Caco-2 (cell line): ENCODE results near the gene CT47C1. TPM values are rescaled to one million over a fixed set of nuclear protein-coding genes. Genes with fewer than 3 reads are reported as not detected.

Source experiments
- BruUV-seq: library from RNA; stranded (reverse); fragments of 400-500 nt; replicated peaks from 2 replicates; lab custom pipeline; 2021; lab: Mats Ljungman, UMichigan
- CTCF ChIA-PET: fragments of 300-600 bp; sonication (Branson Sonifier 250); formaldehyde crosslinking; loops from one replicate; lab custom pipeline; 2022; ENCODE audit warnings: antibody characterized with exemption; lab: Charles Lee
- POLR2A ChIA-PET: fragments of 300-600 bp; sonication (Branson Sonifier 250); formaldehyde crosslinking; loops from one replicate; lab custom pipeline; 2022; ENCODE audit warnings: antibody characterized with exemption; lab: Charles Lee
- DNase-seq, 2 experiments: peaks; one replicate each; pipeline versions ENCODE4 v3.0.0 to v3.0.0-alpha.2; 2020 to 2022
- H3K27me3 ChIP-seq: replicated peaks from 2 replicates; pipeline ENCODE4 v1.6.0; 2011; ENCODE audit warnings: low read length; ENCODE audit not compliant: control insufficient read depth, insufficient read depth
- H3K36me3 ChIP-seq: 2 replicates; pipeline ENCODE4 v1.5.1; 2011; ENCODE audit warnings: low read length; ENCODE audit not compliant: control insufficient read depth, insufficient read depth
- H3K4me1 ChIP-seq: fragments of 250-450 bp; sonication (Bioruptor Pico); 2 replicates; pipeline ENCODE4 v1.5.1; 2020; ENCODE audit warnings: mild to moderate bottlenecking
- H3K4me3 ChIP-seq: 2 replicates; pipeline ENCODE4 v1.5.1; 2011; ENCODE audit warnings: low read depth, mild to moderate bottlenecking, control low read depth, low read length
- H3K9me3 ChIP-seq: fragments of 250-450 bp; sonication (Bioruptor Pico); 2 replicates; pipeline ENCODE4 v1.5.1; 2020; ENCODE audit warnings: mild to moderate bottlenecking, moderate library complexity
- H3K27ac Mint-ChIP-seq: one replicate; pipeline ENCODE4 v1.8.0; 2022; ENCODE audit warnings: mixed read lengths; ENCODE audit not compliant: unreplicated experiment
- H3K27me3 Mint-ChIP-seq: one replicate; pipeline ENCODE4 v1.8.0; 2022; ENCODE audit warnings: mixed read lengths; ENCODE audit not compliant: insufficient read depth, unreplicated experiment
- H3K36me3 Mint-ChIP-seq: one replicate; pipeline ENCODE4 v1.8.0; 2022; ENCODE audit warnings: mild to moderate bottlenecking, mixed read lengths; ENCODE audit not compliant: insufficient read depth, unreplicated experiment
- H3K4me1 Mint-ChIP-seq: one replicate; pipeline ENCODE4 v1.8.0; 2022; ENCODE audit warnings: low read depth, mixed read lengths; ENCODE audit not compliant: unreplicated experiment
- H3K4me3 Mint-ChIP-seq: one replicate; pipeline ENCODE4 v1.8.0; 2022; ENCODE audit warnings: mild to moderate bottlenecking, moderate library complexity, mixed read lengths; ENCODE audit not compliant: unreplicated experiment
- H3K9me3 Mint-ChIP-seq: one replicate; pipeline ENCODE4 v1.8.0; 2022; ENCODE audit warnings: mixed read lengths; ENCODE audit not compliant: unreplicated experiment
- intact Hi-C: fragments of 100-400 bp; cut with micrococcal nuclease; formaldehyde crosslinking; loops from one replicate; pipeline ENCODE4 v1.10.0; 2022; ENCODE audit not compliant: unreplicated experiment
- total RNA-seq: library from RNA; stranded (reverse); gene quantifications from 2 replicates; pipeline ENCODE4 v1.2.3, GENCODE V29; 2022
- TF ChIP-seq, protein P1 (sequence below), 2 experiments: fragments of 200-600 bp in 1 of 2; IDR thresholded peaks; 1 replicate in 1 of 2; 2 replicates in 1 of 2; pipeline versions ENCODE4 v1.5.1 to v1.8.0; 2011 to 2022; ENCODE audit warnings: antibody characterized with exemption in 1 of 2, control low read depth in 1 of 2, inconsistent platforms in 1 of 2, low read depth in 1 of 2, low read length in 1 of 2, mild to moderate bottlenecking in 1 of 2, moderate library complexity in 1 of 2; ENCODE audit not compliant: insufficient read depth in 1 of 2, severe bottlenecking in 1 of 2, unreplicated experiment in 1 of 2

CT47C1 gene
- total RNA-seq, 1 experiment from 2014 or later, result not detected

DNA sequence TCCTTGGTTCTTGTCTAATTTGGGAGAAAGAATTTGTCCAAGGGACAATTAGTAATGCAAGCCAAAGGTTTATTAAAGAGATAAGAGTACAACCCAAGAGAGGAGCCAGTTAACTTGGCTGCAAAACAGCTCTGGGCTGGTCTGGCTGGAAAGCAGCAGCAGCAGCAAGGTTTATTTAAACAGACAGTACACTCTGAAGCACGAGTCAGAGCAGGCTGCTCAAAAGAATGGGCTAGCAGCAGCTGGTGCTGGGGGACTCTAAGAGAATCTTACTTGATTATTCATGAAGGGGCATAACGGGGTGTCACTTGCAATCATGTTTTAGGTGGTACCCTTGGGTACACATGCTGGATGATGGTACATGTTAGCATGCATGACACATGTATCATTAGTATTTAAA, 17.1 kb upstream of the CT47C1 start:
- ChIA-PET CTCF (no interaction called here), POLR2A (no interaction called here)
- Mint-ChIP-seq H3K27ac (no peak overlapping the region), H3K36me3 (no peaks in the 10 kb centered on the region), H3K27me3 (no peaks in the 10 kb centered on the region), H3K4me3 (no peak overlapping the region), H3K4me1 (no peaks in the 10 kb centered on the region), H3K9me3 (no peaks in the 10 kb centered on the region)
- intact Hi-C loops, result no loop called here
- Histone ChIP-seq H3K9me3 (no peaks in the 10 kb centered on the region), H3K36me3 (no peaks in the 10 kb centered on the region), H3K4me1 (no peaks in the 10 kb centered on the region), H3K27me3 (no peaks in the 10 kb centered on the region), H3K4me3 (no peak overlapping the region)
- BruUV-seq, result no TSS peak
- DNase-seq, result no peak
- TF ChIP-seq, protein P1, sequence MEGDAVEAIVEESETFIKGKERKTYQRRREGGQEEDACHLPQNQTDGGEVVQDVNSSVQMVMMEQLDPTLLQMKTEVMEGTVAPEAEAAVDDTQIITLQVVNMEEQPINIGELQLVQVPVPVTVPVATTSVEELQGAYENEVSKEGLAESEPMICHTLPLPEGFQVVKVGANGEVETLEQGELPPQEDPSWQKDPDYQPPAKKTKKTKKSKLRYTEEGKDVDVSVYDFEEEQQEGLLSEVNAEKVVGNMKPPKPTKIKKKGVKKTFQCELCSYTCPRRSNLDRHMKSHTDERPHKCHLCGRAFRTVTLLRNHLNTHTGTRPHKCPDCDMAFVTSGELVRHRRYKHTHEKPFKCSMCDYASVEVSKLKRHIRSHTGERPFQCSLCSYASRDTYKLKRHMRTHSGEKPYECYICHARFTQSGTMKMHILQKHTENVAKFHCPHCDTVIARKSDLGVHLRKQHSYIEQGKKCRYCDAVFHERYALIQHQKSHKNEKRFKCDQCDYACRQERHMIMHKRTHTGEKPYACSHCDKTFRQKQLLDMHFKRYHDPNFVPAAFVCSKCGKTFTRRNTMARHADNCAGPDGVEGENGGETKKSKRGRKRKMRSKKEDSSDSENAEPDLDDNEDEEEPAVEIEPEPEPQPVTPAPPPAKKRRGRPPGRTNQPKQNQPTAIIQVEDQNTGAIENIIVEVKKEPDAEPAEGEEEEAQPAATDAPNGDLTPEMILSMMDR (IDR thresholded peaks at IDR 0.05; ENCODE audit: insufficient read depth in 1 of 2, low read depth in 1 of 2, low read length in 1 of 2, severe bottlenecking in 1 of 2, unreplicated experiment in 1 of 2), result no peak

DNA sequence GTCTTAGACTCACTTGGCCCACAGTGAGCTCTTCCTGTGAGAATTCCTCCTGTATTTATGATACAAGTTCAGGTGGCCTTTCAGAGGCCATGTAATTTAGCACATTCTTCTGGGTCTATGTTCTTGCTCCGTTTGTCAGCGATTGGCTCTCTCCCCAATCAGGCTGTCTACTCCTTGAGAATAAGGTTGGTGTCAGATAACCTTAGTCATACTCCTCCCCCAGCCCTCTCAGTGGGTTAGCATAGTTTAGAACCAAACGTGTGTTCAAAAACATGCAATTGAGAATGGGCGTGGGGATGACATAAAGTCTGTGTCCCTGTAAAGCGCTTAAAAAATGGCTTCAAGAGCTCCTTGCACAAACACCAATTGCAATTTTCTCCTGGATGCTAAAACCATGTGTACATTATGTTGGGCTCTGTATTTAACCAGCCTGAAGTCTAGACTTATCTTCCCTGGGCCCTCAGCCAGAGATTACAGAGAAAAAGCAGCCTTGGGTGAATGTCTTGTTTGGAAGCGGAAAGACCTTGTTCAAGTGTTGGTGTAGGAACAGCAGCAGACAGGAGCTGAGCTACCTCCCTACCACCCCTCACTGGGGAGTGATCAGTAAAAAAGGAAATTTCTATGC, 9.9 kb upstream of the CT47C1 start:
- TF ChIP-seq, protein P1 (IDR thresholded peaks at IDR 0.05; ENCODE audit: insufficient read depth in 1 of 2, low read depth in 1 of 2, low read length in 1 of 2, severe bottlenecking in 1 of 2, unreplicated experiment in 1 of 2), result no peak
- ChIA-PET POLR2A (interaction anchor here (0.6 kb wide), 1 partner anchor 88 kb away, joined by 3 read pairs; no protein-coding TSS in a partner anchor), CTCF (no interaction called here)
- H3K27me3 Mint-ChIP-seq, result peaks cover 2% of the 10 kb centered on the region
- intact Hi-C loops, result no loop called here
- H3K4me3 Mint-ChIP-seq, result no peak overlapping the region
- H3K9me3 Mint-ChIP-seq, result no peaks in the 10 kb centered on the region
- Histone ChIP-seq H3K27me3 (no peaks in the 10 kb centered on the region), H3K4me3 (no peak overlapping the region), H3K9me3 (no peaks in the 10 kb centered on the region), H3K4me1 (no peaks in the 10 kb centered on the region), H3K36me3 (no peaks in the 10 kb centered on the region)
- H3K4me1 Mint-ChIP-seq, result no peaks in the 10 kb centered on the region
- H3K36me3 Mint-ChIP-seq, result no peaks in the 10 kb centered on the region
- BruUV-seq, result no TSS peak
- H3K27ac Mint-ChIP-seq, result no peak overlapping the region
- no peak for DNase-seq

DNA sequence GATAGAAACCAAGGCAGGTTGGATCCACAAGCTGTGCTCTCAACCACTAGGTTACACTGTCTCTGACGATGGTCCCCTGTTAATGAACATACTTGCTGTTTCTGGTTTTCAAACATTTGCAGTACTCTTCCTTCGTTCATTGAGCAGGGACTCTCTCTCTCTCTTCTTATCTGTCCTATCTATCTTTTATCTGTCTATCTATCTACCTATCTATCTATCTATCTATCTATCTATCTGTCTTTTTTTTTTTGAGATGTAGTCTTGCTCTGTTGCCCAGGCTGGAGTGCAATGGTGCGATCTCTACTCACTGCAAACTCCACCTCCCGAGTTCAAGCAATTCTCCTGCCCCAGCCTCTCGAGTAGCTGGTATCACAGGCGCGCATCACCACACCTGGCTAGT, 9.4 kb upstream of the CT47C1 start:
- no TSS peak for BruUV-seq
- Mint-ChIP-seq H3K4me1 (no peaks in the 10 kb centered on the region), H3K9me3 (no peaks in the 10 kb centered on the region), H3K4me3 (no peak overlapping the region), H3K27me3 (peaks cover 2% of the 10 kb centered on the region), H3K36me3 (no peaks in the 10 kb centered on the region), H3K27ac (no peak overlapping the region)
- CTCF ChIA-PET, result no interaction called here
- H3K36me3 ChIP-seq, result no peaks in the 10 kb centered on the region
- DNase-seq, result no peak
- POLR2A ChIA-PET, result no interaction called here
- TF ChIP-seq, protein P1 (IDR thresholded peaks at IDR 0.05; ENCODE audit: insufficient read depth in 1 of 2, low read depth in 1 of 2, low read length in 1 of 2, severe bottlenecking in 1 of 2, unreplicated experiment in 1 of 2), result no peak
- H3K27me3 ChIP-seq, result no peaks in the 10 kb centered on the region
- H3K4me1 ChIP-seq, result no peaks in the 10 kb centered on the region
- no peak overlapping the region for H3K4me3 ChIP-seq
- H3K9me3 ChIP-seq, result no peaks in the 10 kb centered on the region
- intact Hi-C loops, result no loop called here
